Medulla oblongata (tissue), 1 donor: Measurements from ENCODE around the gene DDOST.
A peak's percentile ranks its signal among the peaks of the same experiment; 100 is the strongest.
"Not testable (repeated sequence)": the region's sequence is repeated elsewhere in the genome, so short reads cannot be mapped to it uniquely, and the experiment has no call there.

Experiments
- DNase-seq: peaks from one replicate; pipeline ENCODE4 v3.0.0-alpha.2; 2015; ENCODE audit errors: extremely low spot score

The DDOST gene

DNA sequence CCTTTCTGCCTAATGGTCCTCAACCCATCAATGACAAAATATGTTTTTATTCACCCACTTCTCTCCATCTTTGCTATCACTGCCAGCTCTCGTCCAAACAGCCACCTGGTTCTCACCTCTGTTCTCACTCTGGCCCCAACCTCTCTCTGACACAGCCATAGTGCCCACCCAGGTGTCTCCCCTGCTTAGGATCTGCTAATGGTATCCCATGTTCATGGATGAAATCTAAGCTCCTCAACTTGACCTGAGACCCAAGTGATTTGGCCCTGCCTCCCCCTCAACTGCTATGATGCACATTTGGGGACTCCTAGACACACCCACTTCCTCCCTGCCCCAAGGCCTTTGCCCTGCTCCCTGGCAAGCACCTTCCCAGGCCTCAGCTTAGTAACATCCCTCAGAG lies 30.7 kb upstream of the DDOST start:
- no peak for DNase-seq

DNA sequence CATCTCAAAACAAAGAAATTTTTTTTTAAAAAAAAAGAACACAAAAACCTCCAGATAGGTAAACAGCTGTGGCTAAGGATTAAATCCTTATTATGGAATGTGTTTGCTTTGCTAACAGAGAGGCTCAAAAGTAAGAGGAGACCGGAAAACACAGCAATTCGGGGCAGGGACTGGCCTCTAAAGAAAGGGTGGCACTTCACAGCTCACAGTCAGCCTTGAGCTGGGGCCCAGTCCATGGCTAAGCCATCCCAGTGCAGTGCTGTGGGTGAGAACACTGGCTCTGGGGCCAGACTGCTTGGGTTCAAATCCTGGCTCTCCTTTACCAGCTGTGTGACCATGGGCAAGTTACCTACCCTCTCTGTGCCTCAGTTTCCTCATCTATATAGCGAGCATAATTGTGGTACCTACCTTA lies 28.5 kb upstream of the DDOST start:
- DNase-seq = no peak

DNA sequence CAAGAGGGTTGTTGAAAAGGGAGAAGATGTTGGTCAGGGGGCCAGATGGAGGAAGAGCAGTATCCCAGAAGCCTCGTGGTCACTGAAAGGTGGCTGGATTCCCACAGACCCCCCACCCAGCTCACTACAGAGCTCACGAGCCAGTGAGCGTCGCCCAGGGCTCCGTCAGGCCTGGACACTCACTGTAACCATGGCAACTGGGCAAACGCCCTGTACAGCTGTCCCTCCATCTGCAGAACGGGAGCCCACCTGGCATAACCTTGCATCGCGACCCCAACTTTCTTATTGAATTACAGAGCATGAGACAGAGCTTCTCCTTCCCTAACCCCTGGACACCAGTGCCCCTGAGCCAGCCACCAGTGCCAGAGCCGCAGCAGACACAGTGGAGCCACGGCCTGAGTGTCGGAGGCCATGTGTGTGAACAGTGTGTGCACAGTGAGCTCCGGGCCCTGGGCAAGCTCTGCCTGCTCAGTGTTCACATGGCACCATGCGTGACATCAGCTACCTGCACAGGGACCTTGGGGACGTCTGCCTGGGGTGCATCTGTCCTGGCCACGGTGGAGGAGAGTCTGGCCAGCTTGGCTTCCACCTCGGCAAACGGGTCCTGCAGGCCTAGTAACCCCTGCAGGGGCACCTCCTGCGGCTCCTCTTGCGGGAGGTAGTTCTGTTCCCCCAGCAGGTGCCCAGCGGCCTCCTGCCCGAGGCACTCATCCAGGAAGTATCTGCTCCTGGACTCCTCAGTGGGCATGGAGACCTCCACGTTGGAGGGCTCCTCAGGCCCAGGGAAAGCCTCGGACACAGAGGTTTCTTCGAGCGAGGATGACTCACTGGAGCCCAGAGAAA lies 25.9 kb upstream of the DDOST start:
- no peak for DNase-seq

DNA sequence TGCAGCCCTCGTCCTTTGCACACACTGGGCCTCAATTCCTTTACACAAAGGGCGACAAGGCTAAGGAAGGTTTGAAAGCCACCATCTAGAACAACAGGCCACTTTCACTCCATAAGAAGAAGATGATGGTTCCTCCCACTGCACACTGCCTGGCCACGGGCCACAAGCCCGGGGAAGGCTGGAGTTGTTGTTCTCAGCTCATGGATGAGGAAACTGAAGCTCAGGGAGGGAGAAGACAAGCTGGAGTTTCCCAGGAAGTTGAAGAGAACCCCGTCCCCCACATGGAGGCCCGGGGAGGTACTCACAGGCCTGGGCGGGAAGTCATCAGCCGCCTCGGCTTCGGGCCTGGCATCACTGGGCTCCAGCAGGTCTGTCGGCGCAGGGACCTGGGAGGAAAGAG lies 24.6 kb upstream of the DDOST start:
- no peak for DNase-seq

DNA sequence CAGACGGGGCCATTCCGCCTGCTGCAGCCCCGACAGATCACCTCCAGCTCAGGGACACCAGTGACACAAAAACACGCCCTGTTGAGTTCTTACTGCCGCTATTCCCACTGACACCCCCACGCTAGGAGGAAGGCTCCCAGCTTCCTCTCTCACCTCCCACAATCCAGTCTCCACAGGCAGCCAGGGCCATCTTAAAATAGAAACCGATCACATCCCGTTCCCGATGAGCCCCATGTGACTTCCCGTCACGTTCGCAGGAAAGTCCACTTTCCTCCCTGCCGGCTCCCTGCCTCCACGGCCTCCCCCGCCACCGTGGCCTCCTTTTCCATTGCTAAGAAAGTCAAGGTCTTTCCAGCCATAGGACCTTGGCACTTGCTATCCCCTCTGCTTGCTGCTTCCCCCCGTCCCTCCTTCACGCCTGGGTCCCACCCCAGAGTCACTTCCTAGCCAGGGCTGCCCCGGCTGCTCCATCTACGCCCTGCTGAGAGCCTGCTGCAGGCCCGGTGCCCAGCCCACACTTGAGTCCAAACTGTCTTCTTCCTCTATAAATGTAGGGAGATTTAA lies 24.0 kb upstream of the DDOST start:
- DNase-seq = no peak

DNA sequence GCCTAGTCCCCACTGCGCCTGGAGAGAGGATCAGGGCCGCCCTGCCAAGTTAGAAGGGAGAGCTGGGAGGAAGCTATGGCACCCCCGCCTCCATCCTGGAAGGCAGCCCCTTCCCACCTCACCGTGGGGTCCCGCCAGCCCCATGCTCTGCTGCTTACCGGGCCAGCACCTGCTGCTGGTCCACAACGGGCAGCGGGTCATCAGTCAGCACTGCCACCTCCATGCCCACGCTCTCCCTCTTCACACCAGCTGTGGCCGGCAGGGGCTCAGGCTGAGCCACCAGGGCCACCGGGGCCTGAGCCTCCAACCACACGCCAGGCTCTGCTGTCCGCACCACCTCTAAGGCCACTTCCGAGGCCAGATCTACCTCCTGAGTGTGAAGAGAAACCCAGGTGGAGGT lies 23.5 kb upstream of the DDOST start:
- DNase-seq = no peak

DNA sequence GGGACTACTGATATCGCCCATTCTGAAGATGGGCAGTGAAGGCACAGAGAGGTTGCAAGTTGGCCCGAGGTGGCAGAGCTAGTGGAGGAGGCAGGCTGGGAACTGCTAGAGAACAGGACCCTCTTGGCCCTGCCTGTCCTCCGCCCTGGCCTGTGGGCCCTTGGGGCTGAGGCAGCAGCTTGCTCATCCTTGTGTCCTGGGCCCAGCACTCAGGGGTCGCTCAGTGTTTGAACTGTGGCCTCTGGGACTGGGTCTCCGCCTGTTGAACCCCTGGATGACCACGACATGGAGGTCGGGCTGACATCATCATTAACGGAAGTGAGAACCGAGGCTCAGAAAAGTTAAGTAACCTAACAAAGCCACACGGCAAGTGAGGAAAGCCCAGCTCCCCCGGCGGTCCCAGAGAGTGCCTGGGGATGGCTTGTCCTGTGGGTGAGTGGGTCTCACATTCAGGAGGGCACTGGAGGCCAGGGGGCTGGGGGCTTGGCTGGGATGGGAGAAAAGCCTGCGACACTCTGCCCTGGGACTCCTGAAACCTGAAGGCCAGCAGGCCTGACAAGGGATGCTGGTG lies 23.0 kb upstream of the DDOST start:
- no peak for DNase-seq

DNA sequence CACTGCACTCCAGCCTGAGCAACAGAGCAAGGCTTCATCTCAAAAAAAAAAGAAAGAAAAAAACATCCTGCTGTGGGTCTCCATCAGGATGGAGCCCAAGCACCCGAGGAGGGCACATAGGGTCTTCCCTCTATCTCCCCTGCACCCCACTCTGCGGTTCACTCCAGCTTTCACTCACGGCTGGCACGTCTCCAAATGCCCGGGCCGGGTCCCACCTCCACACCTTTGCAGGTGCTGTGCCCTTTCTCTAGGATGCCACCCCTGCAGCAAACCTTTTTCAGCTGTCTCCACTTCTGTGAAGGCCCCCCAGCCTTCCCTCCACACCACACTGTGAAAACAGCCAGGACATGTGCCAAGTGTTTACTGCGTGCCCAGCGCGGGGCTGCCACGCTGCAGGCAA lies 22.4 kb upstream of the DDOST start:
- DNase-seq = no peak

DNA sequence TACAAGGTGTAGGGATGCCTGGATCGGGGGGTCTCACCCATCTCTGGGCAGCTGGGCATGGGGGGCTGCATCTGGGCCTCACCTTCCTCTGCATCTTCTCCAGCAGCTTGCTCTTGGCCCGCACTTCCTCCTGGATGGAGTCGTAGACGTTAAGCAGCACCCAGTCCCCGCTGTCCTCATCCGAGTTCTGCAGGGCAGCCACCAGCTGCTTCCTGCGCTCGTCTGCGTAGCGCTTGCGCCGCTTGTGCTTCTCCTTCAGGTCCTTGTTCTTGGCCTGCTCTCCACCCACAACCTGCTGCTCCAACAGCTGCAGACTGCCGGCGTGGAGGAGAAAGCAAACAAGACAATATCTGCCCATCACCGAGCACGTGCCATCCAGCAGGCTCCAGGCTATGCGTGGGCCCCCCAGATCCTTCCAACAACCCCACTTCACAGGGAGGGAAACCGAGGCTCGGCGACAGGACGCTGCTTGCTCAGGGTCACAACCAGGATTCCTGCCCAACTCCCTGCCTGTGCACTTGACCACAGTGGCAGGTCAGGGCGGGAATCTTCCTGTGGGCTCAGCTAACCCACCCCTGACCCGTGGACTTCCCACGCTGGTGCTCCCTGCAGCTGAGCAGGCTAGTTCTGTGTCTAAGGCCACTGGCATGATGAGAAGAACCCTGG lies 21.5 kb upstream of the DDOST start:
- DNase-seq = peak; percentile 54

DNA sequence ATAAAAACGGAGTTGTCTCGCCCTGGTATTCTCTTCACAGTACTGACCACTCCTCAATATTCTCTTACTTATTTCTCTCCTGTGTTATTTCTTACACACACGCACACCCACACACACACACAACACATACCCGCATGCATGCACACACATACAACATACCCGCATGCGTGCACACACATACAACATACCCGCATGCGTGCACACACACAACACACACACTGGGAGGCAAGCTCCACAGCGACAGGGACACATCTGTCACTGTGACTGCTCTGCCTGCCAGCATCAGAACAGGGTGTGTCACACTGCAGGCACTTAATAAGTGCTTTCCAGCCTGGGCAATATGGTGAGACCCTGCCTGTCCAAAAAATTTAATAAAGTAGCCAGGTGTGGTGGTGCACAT lies 20.8 kb upstream of the DDOST start:
- DNase-seq = no peak

DNA sequence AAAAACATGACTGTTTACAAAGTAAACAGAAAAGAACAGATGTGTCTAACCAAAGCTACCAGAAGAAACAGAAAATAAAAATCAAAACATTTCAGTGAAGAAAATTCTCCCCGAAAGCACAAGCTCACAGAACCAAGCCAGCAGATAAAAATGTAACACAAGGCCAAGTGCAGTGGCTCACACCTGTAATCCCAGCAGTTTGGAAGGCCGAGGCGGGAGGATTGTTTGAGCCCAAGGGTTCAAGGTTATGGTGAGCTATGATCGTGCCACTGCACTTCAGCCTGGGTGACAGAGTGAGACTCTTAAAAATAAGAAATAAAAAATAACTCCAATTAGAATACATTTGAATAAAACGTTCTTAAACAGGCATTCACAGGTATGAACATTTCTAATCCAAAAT lies 19.1 kb upstream of the DDOST start:
- no peak for DNase-seq

DNA sequence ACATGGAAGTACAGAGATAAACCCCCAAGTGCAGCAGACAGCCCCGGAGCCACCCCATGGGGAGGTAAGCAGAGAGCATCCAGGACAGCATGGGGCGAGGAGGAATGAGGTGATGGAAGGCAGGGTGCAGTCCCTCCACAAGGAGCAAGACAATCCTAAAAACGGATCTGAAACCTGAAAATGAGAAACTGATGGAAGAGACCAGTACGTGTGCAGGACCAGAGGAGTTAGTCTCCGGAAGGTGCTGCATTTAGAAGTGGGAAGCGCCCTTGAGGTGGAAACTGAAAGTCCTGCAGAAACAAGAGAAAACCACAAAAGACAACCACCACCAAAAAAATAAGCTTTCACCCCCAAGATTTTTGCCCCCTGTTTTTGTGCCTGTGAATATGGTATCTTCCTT lies 17.4 kb upstream of the DDOST start:
- peak; percentile 61 for DNase-seq

DNA sequence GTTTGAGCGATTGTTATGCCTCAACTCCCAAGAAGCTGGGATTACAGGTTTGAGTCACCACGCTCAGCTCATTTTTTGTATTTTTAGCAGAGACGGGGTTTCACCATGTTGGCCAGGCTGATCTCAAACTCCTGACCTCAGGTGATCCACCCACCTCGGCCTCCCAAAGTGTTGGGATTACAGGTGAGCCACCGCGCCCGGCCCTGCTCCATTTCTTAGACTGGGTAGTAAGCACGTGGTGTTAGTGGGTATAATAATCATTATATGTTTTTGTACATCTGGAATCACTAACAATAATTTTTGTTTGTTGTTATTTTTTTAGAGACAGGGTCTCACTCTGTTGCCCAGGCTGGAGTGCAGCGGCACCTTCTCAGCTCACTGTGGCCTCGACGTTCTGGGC lies 12.5 kb upstream of the DDOST start:
- DNase-seq = not testable (repeated sequence)

DNA sequence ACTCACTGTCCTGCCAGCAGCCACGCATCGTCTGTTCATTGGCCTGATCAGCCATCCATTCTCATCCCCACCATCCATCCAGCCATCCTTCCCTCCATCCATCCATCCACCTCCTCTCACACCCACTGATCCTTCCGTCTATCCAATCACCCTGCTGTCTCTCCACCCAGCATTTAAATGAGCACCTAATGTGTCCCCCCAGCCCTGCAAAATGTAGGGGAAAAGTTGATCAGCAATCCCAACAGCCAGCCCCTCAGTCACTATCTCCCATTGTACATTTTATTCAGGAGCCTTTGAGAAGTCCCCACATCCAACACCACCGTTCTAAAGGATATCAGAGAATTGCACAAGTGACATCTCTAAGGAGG lies 11.1 kb upstream of the DDOST start:
- no peak for DNase-seq

DNA sequence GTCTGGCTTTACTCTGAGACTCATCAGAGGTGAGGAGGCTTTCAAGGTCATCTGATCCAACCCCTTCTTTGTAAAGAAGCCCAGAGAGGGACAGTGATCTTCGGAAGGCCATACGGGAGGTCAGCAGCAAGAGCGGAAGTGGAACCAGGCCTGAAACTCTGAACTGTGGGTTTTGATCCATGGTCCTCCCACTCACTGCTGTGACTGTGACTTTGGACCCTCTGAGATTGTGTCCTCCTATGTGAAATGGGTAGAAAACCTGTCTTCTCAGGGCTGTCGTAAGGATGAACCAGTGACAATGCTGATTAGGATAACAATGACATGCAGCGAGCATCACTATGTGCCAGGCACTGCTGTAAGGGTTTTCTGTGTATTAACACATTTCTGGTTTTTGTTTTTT lies 9.8 kb upstream of the DDOST start:
- no peak for DNase-seq

DNA sequence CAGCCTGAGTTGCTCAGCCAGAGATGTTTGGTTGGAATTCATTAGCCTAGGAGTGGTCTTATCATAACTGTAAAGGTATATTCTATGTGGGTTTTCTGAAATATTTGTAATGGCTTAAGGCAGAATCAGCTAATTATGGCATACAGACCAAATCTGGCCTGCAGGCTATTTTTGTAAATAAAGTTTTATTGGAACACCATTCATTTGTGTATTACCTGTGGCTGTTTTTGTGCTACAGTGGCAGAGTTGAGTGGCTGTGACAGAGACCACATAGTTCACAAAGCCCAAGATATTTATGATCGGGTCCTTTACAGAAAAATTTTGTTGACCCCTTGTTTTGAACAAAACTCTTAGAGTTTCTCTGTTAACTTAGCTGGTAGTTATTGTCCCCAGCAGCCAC lies 7.4 kb upstream of the DDOST start:
- DNase-seq = no peak

DNA sequence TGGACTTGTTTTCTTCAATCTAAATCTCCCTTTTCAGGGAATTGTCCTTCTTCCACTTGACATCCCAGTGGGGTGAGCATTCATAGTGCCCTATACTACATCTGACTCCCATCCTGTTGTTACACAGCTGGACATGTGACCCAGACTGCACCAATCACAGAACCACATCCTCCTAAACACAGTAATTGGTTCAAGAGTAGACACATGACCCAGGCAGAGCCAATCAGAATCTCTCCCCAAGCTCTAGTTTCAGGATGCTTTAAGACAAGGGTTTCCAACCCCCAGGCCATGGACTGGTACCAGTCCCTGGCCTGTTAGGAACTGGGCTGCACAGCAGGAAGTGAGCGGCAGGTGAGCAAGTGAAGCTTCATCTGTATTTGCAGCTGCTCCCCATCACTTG lies 5.6 kb upstream of the DDOST start:
- DNase-seq = no peak

DNA sequence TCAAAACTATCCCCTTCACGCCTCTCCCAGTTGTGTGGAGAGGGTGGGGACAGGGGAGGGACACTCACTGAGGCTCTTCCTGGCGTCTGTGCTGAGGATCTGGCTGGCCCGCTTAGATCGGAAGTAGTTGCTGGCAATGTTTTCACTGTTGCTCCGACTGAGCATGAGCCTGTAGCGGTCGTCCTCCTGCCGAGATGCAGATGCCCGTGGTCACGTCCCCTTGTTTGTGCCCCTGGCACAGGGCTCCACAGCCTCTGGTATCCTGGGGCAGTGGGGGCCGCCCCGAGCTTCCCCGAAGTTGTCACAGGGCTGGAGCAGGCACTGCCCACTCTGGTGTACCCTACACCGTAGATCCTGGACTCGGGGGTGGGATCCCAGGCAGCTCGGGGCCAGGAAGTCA lies 5.0 kb upstream of the DDOST start:
- no peak for DNase-seq

DNA sequence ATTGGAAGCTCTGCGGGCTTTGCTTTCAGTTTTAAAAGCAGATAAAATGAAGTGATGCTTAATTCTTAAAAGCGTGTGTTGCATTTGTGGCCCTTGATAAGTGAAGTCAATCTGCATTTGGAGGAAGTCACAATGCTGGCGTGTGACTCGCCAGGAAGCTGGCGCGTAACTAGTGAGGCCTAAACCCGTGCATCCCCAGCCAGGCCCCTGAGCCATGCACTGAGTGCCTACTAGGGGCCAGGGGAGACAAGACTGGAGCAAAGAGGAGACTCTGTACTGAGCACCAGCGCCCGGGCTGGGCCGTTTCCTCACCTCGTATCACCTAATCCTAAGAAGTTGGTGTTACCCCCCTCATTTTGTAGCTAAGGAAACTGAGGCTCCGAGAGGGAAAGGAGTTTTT lies 4.6 kb upstream of the DDOST start:
- DNase-seq = no peak

DNA sequence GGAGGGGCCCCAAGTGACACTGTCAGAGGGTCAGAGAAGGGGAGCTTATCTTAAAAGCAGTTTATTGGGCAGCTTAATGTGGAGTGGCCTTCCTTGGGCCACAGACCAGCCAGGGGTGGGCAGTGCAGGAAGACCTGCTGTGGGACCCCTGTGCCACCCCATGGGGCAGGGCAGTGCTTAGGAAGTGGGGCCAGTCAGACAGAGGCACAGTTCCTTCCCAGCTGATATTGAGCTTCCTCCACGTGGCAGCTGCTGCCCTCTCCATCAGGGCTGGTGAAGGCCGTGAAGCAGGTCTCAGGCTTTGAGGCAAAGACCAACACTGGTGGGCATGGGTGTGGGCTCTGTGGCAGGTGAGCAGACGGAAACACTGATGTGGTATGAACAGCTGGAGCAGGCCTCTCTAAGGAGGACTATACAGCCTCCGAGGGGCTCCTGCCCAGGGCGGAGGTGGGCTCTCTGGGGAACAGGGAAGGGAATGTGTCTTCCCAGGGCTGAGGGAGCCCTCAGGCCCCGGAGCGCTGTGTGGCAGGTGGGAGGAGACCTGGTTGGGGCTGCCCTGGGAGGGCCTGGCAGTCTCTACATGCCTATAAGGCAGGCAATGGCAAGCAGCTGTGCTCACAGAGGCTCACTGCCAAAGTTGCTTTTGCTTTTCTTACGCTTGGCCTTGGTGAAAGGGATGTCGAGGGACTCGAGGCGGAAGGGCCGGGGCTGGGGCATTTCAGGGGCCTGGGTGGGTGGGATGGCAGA lies 3.0 kb upstream of the DDOST start:
- no peak for DNase-seq

DNA sequence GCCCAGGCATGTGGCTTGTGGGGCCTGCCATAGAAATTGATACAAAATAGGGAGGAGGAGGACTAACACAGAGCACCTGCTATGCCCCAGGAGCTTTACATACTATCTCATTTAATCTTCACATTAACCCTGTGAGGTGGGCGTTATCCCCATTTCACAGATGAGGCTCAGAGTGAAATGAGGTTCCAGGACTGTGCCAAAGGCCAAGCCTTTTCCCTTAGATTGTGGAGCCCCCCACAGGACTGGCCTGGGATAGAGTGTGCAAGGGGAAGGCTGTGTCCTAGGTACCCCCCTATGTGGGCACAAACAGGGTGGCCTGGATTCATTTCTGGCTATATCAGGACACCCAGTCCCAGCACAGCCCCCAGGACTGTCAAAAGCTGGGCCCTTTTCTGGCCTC lies 2.2 kb upstream of the DDOST start:
- DNase-seq = no peak

DNA sequence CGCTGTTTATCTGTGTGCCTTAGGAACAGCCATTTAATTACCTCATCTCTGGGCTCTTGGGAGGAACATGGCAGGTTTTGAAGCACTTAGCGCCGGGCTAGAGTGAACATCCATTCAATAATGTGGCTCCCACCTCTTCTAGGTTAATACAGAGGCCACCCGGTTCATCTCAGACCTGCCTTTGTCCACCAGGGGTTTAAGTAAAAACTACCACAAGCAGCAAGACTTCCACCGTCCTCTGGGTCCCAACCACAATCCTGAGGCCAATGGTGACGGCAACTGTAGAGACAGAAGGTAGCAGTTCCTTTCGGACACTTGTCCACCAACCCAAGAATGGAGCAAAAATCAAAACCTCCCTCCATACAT lies 924 bp upstream of the DDOST start:
- DNase-seq = no peak
